Measurements from ENCODE around the gene RPL27A.
"Not testable (repeated sequence)": the region's sequence is repeated elsewhere in the genome, so short reads cannot be mapped to it uniquely, and the experiment has no call there.

The RPL27A gene

GRCh38 chr11:8654503-8654902 is 28.1 kb upstream of the RPL27A start:
- in situ Hi-C loops (cut with HindIII; ENCODE audit: low sequenced_read_pairs): no loop called here
- DNase-seq (ENCODE audit: low read depth, low spot score): no peak
- H3K4me3 ChIP-seq (ENCODE audit: low read depth, low read length): no peak overlapping the region
- TF ChIP-seq CTCF (IDR thresholded peaks at IDR 0.05; ENCODE audit: low read depth, low read length): no peak

- DNase-seq (ENCODE audit: low read depth, low spot score): no peak
- no peak for TF ChIP-seq CTCF (IDR thresholded peaks at IDR 0.05; ENCODE audit: low read depth, low read length)
- in situ Hi-C loops (cut with HindIII; ENCODE audit: low sequenced_read_pairs): no loop called here
- no peak overlapping the region for H3K4me3 ChIP-seq (ENCODE audit: low read depth, low read length)
These were observed 26.3 kb upstream of the RPL27A start for GRCh38 chr11:8656291-8656690.

GRCh38 chr11:8658321-8659057 is 24.1 kb upstream of the RPL27A start:
- no peak for DNase-seq (ENCODE audit: low read depth, low spot score)
- no peak for TF ChIP-seq CTCF (IDR thresholded peaks at IDR 0.05; ENCODE audit: low read depth, low read length)
- no peak overlapping the region for H3K4me3 ChIP-seq (ENCODE audit: low read depth, low read length)
- in situ Hi-C loops (cut with HindIII; ENCODE audit: low sequenced_read_pairs): no loop called here

GRCh38 chr11:8661001-8661795 is 21.4 kb upstream of the RPL27A start:
- H3K4me3 ChIP-seq (ENCODE audit: low read depth, low read length): no peak overlapping the region
- TF ChIP-seq CTCF (IDR thresholded peaks at IDR 0.05; ENCODE audit: low read depth, low read length): no peak
- in situ Hi-C loops (cut with HindIII; ENCODE audit: low sequenced_read_pairs): no loop called here
- DNase-seq (ENCODE audit: low read depth, low spot score): no peak

- no peak for TF ChIP-seq CTCF (IDR thresholded peaks at IDR 0.05; ENCODE audit: low read depth, low read length)
These were observed 17.4 kb upstream of the RPL27A start for GRCh38 chr11:8665222-8665621.

GRCh38 chr11:8670081-8670480 is 12.5 kb upstream of the RPL27A start:
- in situ Hi-C loops (cut with HindIII; ENCODE audit: low sequenced_read_pairs); H3K4me3 ChIP-seq (ENCODE audit: low read depth, low read length); DNase-seq (ENCODE audit: low read depth, low spot score): not testable (repeated sequence)

More at GRCh38 chr11:8665222-8665621, 17.4 kb upstream of the RPL27A start:
- H3K4me3 ChIP-seq (ENCODE audit: low read depth, low read length): no peak overlapping the region
- DNase-seq (ENCODE audit: low read depth, low spot score): no peak
- in situ Hi-C loops (cut with HindIII; ENCODE audit: low sequenced_read_pairs): no loop called here

- peak; percentile 97 for DNase-seq (ENCODE audit: low read depth, low spot score)
- no peak for TF ChIP-seq CTCF (IDR thresholded peaks at IDR 0.05; ENCODE audit: low read depth, low read length)
- in situ Hi-C loops (cut with HindIII; ENCODE audit: low sequenced_read_pairs): no loop called here
- no peak overlapping the region for H3K4me3 ChIP-seq (ENCODE audit: low read depth, low read length)
These were observed 11.4 kb upstream of the RPL27A start for GRCh38 chr11:8671193-8671612.

All from astrocyte of the spinal cord (primary cell).